Measurements from ENCODE around the gene CTNND2.

CTNND2 gene

GRCh38 chr5:11305245-11305644 is 599.0 kb downstream of the CTNND2 start:
- DNase-seq, result no peak

- DNase-seq, result no peak
Observed at GRCh38 chr5:11304641-11305040, 599.6 kb downstream of the CTNND2 start.

- DNase-seq, result no peak
Observed at GRCh38 chr5:11302663-11303062, 601.6 kb downstream of the CTNND2 start.

- DNase-seq, result no peak
Observed at GRCh38 chr5:11301171-11301570, 603.1 kb downstream of the CTNND2 start.

GRCh38 chr5:11300736-11301135 is 603.5 kb downstream of the CTNND2 start:
- DNase-seq, result no peak

- no peak for DNase-seq
Observed at GRCh38 chr5:11298877-11299276, 605.4 kb downstream of the CTNND2 start.

- no peak for DNase-seq
Observed at GRCh38 chr5:11293523-11293922, 610.7 kb downstream of the CTNND2 start.

GRCh38 chr5:11292648-11293356 is 611.4 kb downstream of the CTNND2 start:
- no peak for DNase-seq

GRCh38 chr5:11289733-11290132 is 614.5 kb downstream of the CTNND2 start:
- no peak for DNase-seq

- no peak for DNase-seq
Observed at GRCh38 chr5:11289208-11289607, 615.0 kb downstream of the CTNND2 start.

GRCh38 chr5:11281842-11282241 is 622.4 kb downstream of the CTNND2 start:
- DNase-seq, result no peak

- no peak for DNase-seq
Observed at GRCh38 chr5:11277323-11277722, 626.9 kb downstream of the CTNND2 start.

- no peak for DNase-seq
Observed at GRCh38 chr5:11273180-11273903, 630.9 kb downstream of the CTNND2 start.

GRCh38 chr5:11269515-11269914 is 634.7 kb downstream of the CTNND2 start:
- no peak for DNase-seq

GRCh38 chr5:11268891-11269290 is 635.4 kb downstream of the CTNND2 start:
- no peak for DNase-seq

- DNase-seq, result no peak
Observed at GRCh38 chr5:11266331-11266730, 637.9 kb downstream of the CTNND2 start.

GRCh38 chr5:11261241-11261640 is 643.0 kb downstream of the CTNND2 start:
- no peak for DNase-seq

- no peak for DNase-seq
Observed at GRCh38 chr5:11258001-11258400, 646.2 kb downstream of the CTNND2 start.

- DNase-seq, result no peak
Observed at GRCh38 chr5:11252523-11252922, 651.7 kb downstream of the CTNND2 start.

GRCh38 chr5:11252075-11252474 is 652.2 kb downstream of the CTNND2 start:
- no peak for DNase-seq

- DNase-seq, result no peak
Observed at GRCh38 chr5:11251247-11251646, 653.0 kb downstream of the CTNND2 start.

GRCh38 chr5:11248966-11249365 is 655.3 kb downstream of the CTNND2 start:
- no peak for DNase-seq

- no peak for DNase-seq
Observed at GRCh38 chr5:11247224-11247623, 657.0 kb downstream of the CTNND2 start.
